ENCODE data around the gene ZFP36L1.
"Not testable (repeated sequence)": the region's sequence is repeated elsewhere in the genome, so short reads cannot be mapped to it uniquely, and the experiment has no call there.

The ZFP36L1 gene

DNA sequence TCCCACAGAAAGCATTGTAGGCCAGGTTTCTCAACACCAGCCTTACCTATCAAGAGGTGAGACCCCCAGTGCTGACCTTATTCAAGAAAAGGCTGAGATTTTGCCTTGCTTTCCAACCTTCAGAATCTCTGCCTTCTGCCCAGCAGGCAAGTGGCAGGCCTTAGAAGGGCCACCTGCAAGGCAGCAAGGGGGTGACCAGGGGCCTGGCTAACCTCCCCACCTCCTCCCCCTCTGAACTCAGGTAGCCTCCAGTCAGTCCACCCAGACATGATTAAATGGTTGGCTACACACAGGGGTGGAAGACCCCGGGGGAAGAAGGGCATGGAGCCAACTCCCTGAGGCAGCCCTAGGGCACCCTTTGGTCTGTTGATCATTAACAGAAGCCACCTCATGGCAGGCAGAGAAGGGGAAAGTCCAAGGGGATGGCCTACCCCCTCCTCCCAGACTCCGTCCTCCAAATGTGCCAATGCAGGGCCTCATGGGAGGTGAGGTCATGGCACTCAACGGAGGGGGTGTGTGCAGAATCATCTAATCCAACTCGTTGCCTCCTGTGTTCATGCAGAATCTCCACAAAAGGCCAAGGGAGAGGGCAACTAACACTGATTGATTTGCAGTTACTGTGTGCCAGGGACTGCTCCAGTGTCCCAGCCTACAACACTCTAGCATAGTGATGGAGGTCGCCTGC, 8.5 kb downstream of the ZFP36L1 start:
- DNase-seq (ENCODE audit: low read depth in 2 of 2), result no peak

GRCh38 chr14:68783408-68784225, 9.2 kb downstream of the ZFP36L1 start:
- DNase-seq (ENCODE audit: low read depth in 2 of 2), result no peak

- no peak for DNase-seq (ENCODE audit: low read depth in 2 of 2)
Measured at GRCh38 chr14:68782091-68782981, 10.5 kb downstream of the ZFP36L1 start.

DNA sequence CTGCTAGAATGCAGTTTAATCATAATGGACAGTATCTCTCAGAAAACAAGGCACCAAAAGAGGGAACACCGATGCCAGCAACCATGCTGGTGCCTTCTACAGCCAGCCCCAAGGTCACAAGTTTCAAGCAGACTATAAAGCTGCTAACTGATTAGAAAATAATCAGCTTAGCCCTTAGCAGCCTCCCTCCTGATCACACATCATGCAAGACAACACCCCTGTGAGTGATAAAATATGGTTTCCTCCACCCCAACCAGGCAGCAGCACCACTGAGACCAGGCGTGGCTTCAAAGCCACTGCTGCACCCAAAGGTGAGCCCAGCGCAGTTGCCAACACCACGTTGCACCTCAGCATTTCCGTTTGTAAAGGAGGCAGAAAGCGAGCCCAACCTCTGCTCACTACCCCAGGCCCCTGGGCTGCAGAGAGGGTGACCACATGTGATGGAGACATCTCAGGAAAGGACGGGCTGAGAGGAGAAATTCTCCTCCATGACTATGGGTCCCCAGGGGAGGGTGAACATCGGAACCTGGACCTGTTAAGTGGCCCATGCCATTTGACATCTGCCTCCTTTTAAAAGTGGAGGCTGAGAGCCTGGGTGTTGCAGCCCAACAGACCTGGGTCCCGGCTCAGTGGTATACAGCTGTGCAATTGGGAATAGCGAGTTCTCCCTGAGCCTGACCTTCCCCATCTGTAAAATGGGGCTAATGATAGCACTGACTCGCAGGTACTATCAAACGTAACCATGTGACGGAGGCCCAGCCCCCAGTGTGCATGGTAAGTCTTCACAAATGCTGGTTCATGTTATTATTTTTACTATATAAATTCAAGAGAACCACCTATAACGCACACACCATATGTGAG, 11.5 kb downstream of the ZFP36L1 start:
- DNase-seq (ENCODE audit: low read depth in 2 of 2), result no peak

GRCh38 chr14:68780358-68781160, 12.3 kb downstream of the ZFP36L1 start:
- DNase-seq (ENCODE audit: low read depth in 2 of 2), result no peak

- peak; percentile 83 to 84 for DNase-seq (ENCODE audit: low read depth in 2 of 2)
Measured at GRCh38 chr14:68779761-68780323, 13.0 kb downstream of the ZFP36L1 start.

- DNase-seq (ENCODE audit: low read depth in 2 of 2), result no peak
Measured at GRCh38 chr14:68777644-68778043, 15.2 kb downstream of the ZFP36L1 start.

- DNase-seq (ENCODE audit: low read depth in 2 of 2), result no peak
Measured at GRCh38 chr14:68775614-68776126, 17.2 kb downstream of the ZFP36L1 start.

DNA sequence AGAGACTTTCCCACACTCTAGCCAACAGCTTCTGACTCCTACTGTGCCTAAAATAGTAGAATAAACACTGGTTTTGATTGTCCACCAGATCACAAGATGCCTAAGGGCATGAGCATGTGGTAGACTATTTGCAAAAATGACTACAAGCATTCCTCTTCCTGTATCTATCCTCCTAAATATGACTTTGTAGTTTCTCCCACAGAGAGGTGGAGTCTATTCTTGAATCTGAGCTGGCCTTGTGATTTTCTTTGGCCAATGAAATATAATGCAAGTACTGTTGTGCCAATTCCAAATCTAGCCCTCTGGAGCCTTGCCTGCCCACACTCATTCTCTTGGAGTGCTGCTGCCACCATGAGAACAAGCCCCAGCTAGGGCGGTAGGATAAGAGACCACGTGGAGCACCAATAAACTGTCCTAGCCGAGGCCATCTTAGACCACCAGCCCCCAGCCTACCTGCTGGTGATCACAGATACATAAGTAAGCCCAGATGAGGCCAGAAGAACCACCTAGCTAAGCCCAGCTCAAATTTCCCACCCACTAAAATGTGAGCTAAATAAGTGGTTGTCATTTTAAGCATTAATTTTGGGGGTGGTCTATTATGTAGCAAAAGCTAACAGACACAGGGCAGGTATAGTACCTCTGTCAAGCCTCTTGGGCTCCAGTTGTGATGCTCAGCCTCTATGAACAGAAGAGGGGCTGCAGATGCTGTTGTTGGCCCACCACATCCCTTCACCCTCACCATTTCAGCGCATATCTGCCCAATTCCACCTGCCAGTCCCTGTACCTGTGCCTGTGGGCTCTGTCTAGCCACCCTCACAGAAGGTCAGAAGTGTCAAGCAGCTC, 17.9 kb downstream of the ZFP36L1 start:
- no peak for DNase-seq (ENCODE audit: low read depth in 2 of 2)

- no peak for DNase-seq (ENCODE audit: low read depth in 2 of 2)
Measured at GRCh38 chr14:68772761-68773381, 20.0 kb downstream of the ZFP36L1 start.

GRCh38 chr14:68771631-68772030, 21.2 kb downstream of the ZFP36L1 start:
- no peak for DNase-seq (ENCODE audit: low read depth in 2 of 2)

GRCh38 chr14:68770553-68771286, 22.1 kb downstream of the ZFP36L1 start:
- DNase-seq (ENCODE audit: low read depth in 2 of 2), result no peak

GRCh38 chr14:68770051-68770450, 22.8 kb downstream of the ZFP36L1 start:
- no peak for DNase-seq (ENCODE audit: low read depth in 2 of 2)

- DNase-seq (ENCODE audit: low read depth in 2 of 2), result no peak
Measured at GRCh38 chr14:68768316-68768715, 24.6 kb downstream of the ZFP36L1 start.

DNA sequence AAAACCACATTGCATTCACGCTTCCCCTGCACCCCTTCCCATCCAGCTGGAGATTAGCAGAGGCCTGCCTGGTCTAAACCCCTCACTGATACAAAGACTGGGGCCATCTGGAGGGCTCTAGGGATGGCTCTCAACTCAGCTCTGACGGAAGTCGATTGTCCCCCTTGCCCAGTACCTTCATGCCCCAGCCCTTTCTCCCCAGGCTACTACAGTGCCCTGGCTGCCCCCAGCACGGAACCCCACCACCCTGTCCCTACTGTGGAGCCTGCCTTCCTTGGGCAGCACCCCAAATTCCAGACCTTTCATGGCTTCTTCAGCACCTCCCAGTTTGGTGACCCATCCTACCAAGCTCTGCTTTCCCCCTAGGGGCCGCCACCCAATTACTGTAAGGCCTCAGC, 25.6 kb downstream of the ZFP36L1 start:
- no peak for DNase-seq (ENCODE audit: low read depth in 2 of 2)

GRCh38 chr14:68766299-68767247, 26.3 kb downstream of the ZFP36L1 start:
- no peak for DNase-seq (ENCODE audit: low read depth in 2 of 2)

DNA sequence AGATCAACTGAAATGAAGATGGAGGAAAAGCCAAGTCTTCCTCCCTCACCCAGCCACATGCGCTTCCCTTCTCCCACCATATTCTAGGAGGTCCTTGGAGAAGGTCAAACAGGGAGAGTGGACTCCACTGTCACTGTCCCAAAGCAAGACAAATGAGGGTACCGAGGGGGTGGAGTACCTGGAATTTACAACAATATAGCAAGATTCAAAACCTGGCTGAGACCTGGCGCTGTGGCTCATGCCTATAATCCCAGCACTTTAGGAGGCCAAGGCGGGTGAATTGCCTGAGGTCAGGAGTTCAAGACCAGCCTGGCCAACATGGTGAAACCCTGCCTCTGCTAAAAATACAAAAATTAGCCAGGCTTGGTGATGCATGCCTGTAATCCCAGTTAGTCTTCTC, 29.0 kb downstream of the ZFP36L1 start:
- DNase-seq (ENCODE audit: low read depth in 2 of 2), result not testable (repeated sequence)

Data from fibroblast of skin of left quadriceps (primary cell).